HCT116 (cell line): Measurements from ENCODE around the gene RXFP4.

Source experiments
- CBX3 ChIP-seq: IDR thresholded peaks from 2 replicates; pipeline ENCODE4 v1.6.1; 2012; ENCODE audit warnings: low read depth
- CTCF ChIP-seq, 3 experiments: fragments of 200-600 bp in 1 of 3; sonication (generic) in 1 of 3; IDR thresholded peaks in 2 of 3; conservative IDR thresholded peaks in 1 of 3; 2 replicates each; pipeline ENCODE4 v1.5.1; 2012 to 2017; ENCODE audit warnings: low read depth in 2 of 3, low read length in 2 of 3, antibody characterized with exemption in 1 of 3, borderline replicate concordance in 1 of 3, control low read depth in 1 of 3, mild to moderate bottlenecking in 1 of 3, mixed read lengths in 1 of 3, mixed run types in 1 of 3, moderate library complexity in 1 of 3; ENCODE audit not compliant: insufficient read depth in 1 of 3
- EZH2 ChIP-seq: fragments of 200-600 bp; sonication (generic); IDR thresholded peaks from 2 replicates; pipeline ENCODE4 v1.6.1; 2017; ENCODE audit warnings: antibody characterized with exemption, mixed run types
- EZH2phosphoT487 ChIP-seq: fragments of 200-600 bp; IDR thresholded peaks from 2 replicates; pipeline ENCODE4 v1.6.1; 2018; ENCODE audit warnings: antibody characterized with exemption, borderline replicate concordance
- FOSL1 ChIP-seq: IDR thresholded peaks from 2 replicates; pipeline ENCODE4 v1.6.1; 2012; ENCODE audit warnings: low read depth
- POLR2A ChIP-seq: IDR thresholded peaks from 2 replicates; pipeline ENCODE4 v1.7.0; 2011; ENCODE audit warnings: borderline replicate concordance; ENCODE audit not compliant: insufficient read depth, insufficient read length; ENCODE audit errors: extremely low read depth
- POLR2AphosphoS5 ChIP-seq: IDR thresholded peaks from 2 replicates; pipeline ENCODE4 v1.6.1; 2011; ENCODE audit warnings: mild to moderate bottlenecking, low read depth, low read length, moderate library complexity
- SP1 ChIP-seq: IDR thresholded peaks from 2 replicates; pipeline ENCODE4 v1.6.1; 2012; ENCODE audit warnings: low read depth
- TCF7L2 ChIP-seq: IDR thresholded peaks from 2 replicates; pipeline ENCODE4 v1.7.0; 2011; ENCODE audit warnings: borderline replicate concordance, inconsistent platforms; ENCODE audit not compliant: insufficient read depth, insufficient read length; ENCODE audit errors: extremely low read depth
- YY1 ChIP-seq: IDR thresholded peaks from 2 replicates; pipeline ENCODE4 v1.6.1; 2011; ENCODE audit warnings: low read length, low read depth, moderate library complexity, mild to moderate bottlenecking; ENCODE audit not compliant: insufficient replicate concordance; ENCODE audit errors: extremely low read depth

- TF ChIP-seq CTCF (IDR thresholded peaks at IDR 0.05 in 2 of 3, conservative IDR thresholded peaks at IDR 0.05 in 1 of 3; ENCODE audit: borderline replicate concordance in 1 of 3, insufficient read depth in 1 of 3, low read depth in 2 of 3, low read length in 2 of 3) (no peak), EZH2phosphoT487 (no peak), POLR2AphosphoS5 (no peak), CBX3 (no peak), EZH2 (no peak), FOSL1 (no peak), POLR2A (no peak), YY1 (no peak), TCF7L2 (no peak), SP1 (no peak)
Measured at GRCh38 chr1:155931332-155932038, 10.0 kb upstream of the RXFP4 start.
